ENCODE measurements around the gene SHH.

Gene SHH

GRCh38 chr7:155790666-155791065 lies 21.6 kb downstream of the SHH start:
- no peak for DNase-seq

GRCh38 chr7:155789001-155789725 lies 23.1 kb downstream of the SHH start:
- DNase-seq = no peak

GRCh38 chr7:155788616-155789000 lies 23.7 kb downstream of the SHH start:
- DNase-seq = no peak

- DNase-seq = no peak
Measured at GRCh38 chr7:155787171-155787851, 25.0 kb downstream of the SHH start.

GRCh38 chr7:155786491-155786890 lies 25.8 kb downstream of the SHH start:
- no peak for DNase-seq

- no peak for DNase-seq
Measured at GRCh38 chr7:155785536-155785935, 26.7 kb downstream of the SHH start.

GRCh38 chr7:155782466-155782865 lies 29.8 kb downstream of the SHH start:
- no peak for DNase-seq

GRCh38 chr7:155781433-155781832 lies 30.8 kb downstream of the SHH start:
- no peak for DNase-seq

- DNase-seq = no peak
Measured at GRCh38 chr7:155780884-155781283, 31.4 kb downstream of the SHH start.

- no peak for DNase-seq
Measured at GRCh38 chr7:155778349-155778748, 33.9 kb downstream of the SHH start.

GRCh38 chr7:155776606-155777005 lies 35.7 kb downstream of the SHH start:
- DNase-seq = no peak

- no peak for DNase-seq
Measured at GRCh38 chr7:155775691-155776090, 36.6 kb downstream of the SHH start.

- no peak for DNase-seq
Measured at GRCh38 chr7:155774947-155775346, 37.3 kb downstream of the SHH start.

GRCh38 chr7:155773531-155773930 lies 38.7 kb downstream of the SHH start:
- no peak for DNase-seq

- DNase-seq = no peak
Measured at GRCh38 chr7:155770241-155770640, 42.0 kb downstream of the SHH start.

- DNase-seq = no peak
Measured at GRCh38 chr7:155769701-155770100, 42.6 kb downstream of the SHH start.

- no peak for DNase-seq
Measured at GRCh38 chr7:155766966-155767916, 45.0 kb downstream of the SHH start.

GRCh38 chr7:155766386-155766785 lies 45.9 kb downstream of the SHH start:
- DNase-seq = no peak

- DNase-seq = no peak
Measured at GRCh38 chr7:155765458-155765857, 46.8 kb downstream of the SHH start.

- DNase-seq = no peak
Measured at GRCh38 chr7:155764438-155764793, 47.8 kb downstream of the SHH start.

- no peak for DNase-seq
Measured at GRCh38 chr7:155763691-155764437, 48.4 kb downstream of the SHH start.

GRCh38 chr7:155763122-155763521 lies 49.1 kb downstream of the SHH start:
- DNase-seq = no peak

- DNase-seq = no peak
Measured at GRCh38 chr7:155762655-155763054, 49.6 kb downstream of the SHH start.
